K562 (cell line): Measurements from ENCODE around the gene CNOT4. TPM values are rescaled to one million over a fixed set of nuclear protein-coding genes. Genes with fewer than 3 reads are reported as not detected.
A peak's percentile ranks its signal among the peaks of the same experiment; 100 is the strongest.

Experiments
- ATF7 ChIP-seq: fragments of 450-650 bp; IDR thresholded peaks from 2 replicates; pipeline ENCODE4 v1.7.1; 2014; ENCODE audit warnings: mild to moderate bottlenecking, moderate library complexity
- CHD4 ChIP-seq: fragments of 200-600 bp; sonication (generic); IDR thresholded peaks from 3 replicates; pipeline ENCODE4 v1.6.1; 2012; ENCODE audit warnings: low read depth, mild to moderate bottlenecking, mixed read lengths, low read length, inconsistent platforms; ENCODE audit not compliant: insufficient read depth, insufficient replicate concordance, poor library complexity, severe bottlenecking
- E2F4 ChIP-seq: sonication (generic); formaldehyde crosslinking; IDR thresholded peaks from 2 replicates; pipeline ENCODE4 v1.8.0; 2022; ENCODE audit warnings: mild to moderate bottlenecking, low read depth, missing genetic modification reagents
- FOXK1 ChIP-seq: sonication (generic); formaldehyde crosslinking; IDR thresholded peaks from 2 replicates; pipeline ENCODE4 v1.8.0; 2022; ENCODE audit warnings: missing genetic modification reagents, mild to moderate bottlenecking, borderline replicate concordance
- GATAD2A ChIP-seq: fragments of 450-650 bp; IDR thresholded peaks from 2 replicates; pipeline ENCODE4 v1.6.1; 2017
- PCBP1 ChIP-seq: fragments of 200-400 bp; formaldehyde crosslinking; IDR thresholded peaks from 2 replicates; pipeline ENCODE4 v1.6.1; 2018; ENCODE audit warnings: mild to moderate bottlenecking, low read depth, low read length; ENCODE audit not compliant: poor library complexity, severe bottlenecking
- PTRF ChIP-seq: fragments of 450-650 bp; IDR thresholded peaks from 2 replicates; pipeline ENCODE4 v1.6.1; 2016; ENCODE audit warnings: mild to moderate bottlenecking, missing genetic modification characterization, missing compliant biosample characterization
- RBM14 ChIP-seq: fragments of 200-400 bp; formaldehyde crosslinking; IDR thresholded peaks from 2 replicates; pipeline ENCODE4 v1.6.1; 2018; ENCODE audit warnings: low read depth, mild to moderate bottlenecking, low read length, moderate library complexity, borderline replicate concordance; ENCODE audit not compliant: insufficient read depth
- RFX5 ChIP-seq: IDR thresholded peaks from 2 replicates; pipeline ENCODE4 v1.6.1; 2011; ENCODE audit warnings: low read depth, mild to moderate bottlenecking, improper control_type of control experiment, low read length
- RFX7 ChIP-seq: fragments of 250-450 bp; sonication (Bioruptor Pico); IDR thresholded peaks from 2 replicates; pipeline ENCODE4 v1.5.1; 2021; ENCODE audit warnings: mild to moderate bottlenecking
- SMC3 ChIP-seq: conservative IDR thresholded peaks from 2 replicates; pipeline ENCODE4 v1.6.1; 2011; ENCODE audit warnings: low read depth, low read length, improper control_type of control experiment; ENCODE audit not compliant: insufficient read depth
- SOX6 ChIP-seq: fragments of 450-650 bp; IDR thresholded peaks from 2 replicates; pipeline ENCODE4 v1.6.1; 2014; ENCODE audit warnings: mild to moderate bottlenecking
- UBTF ChIP-seq, 2 experiments: IDR thresholded peaks; 2 replicates each; pipeline ENCODE4 v1.6.1; 2012; ENCODE audit warnings: improper control_type of control experiment in 2 of 2, low read depth in 2 of 2, low read length in 2 of 2, borderline replicate concordance in 1 of 2
- XRCC3 ChIP-seq: fragments of 450-650 bp; IDR thresholded peaks from 2 replicates; pipeline ENCODE4 v1.6.1; 2017; ENCODE audit warnings: mild to moderate bottlenecking, moderate library complexity
- ZNF311 ChIP-seq: fragments of 250-450 bp; sonication (Bioruptor Pico); IDR thresholded peaks from 2 replicates; pipeline ENCODE4 v1.4.0; 2020; ENCODE audit warnings: mild to moderate bottlenecking, moderate library complexity
- ZNF41 ChIP-seq: fragments of 250-450 bp; sonication (Bioruptor Pico); conservative IDR thresholded peaks from 2 replicates; pipeline ENCODE4 v1.4.0; 2020; ENCODE audit warnings: mild to moderate bottlenecking
- polyA plus RNA-seq, 8 experiments: library from polyadenylated mRNA; depleted of rRNA in 4 of 8; stranded (reverse) in 5 of 8; unstranded in 3 of 8; fragments of >200 nt; fragmentation: Nextera tagmentation in 2 of 8; fragmentation: Illumina TruSeq in 1 of 8; extraction: Ambion mirVana in 2 of 8; extraction: Trizol in 1 of 8; gene quantifications; 2 replicates each; pipeline versions ENCODE4 v1.2.1 to v1.2.3, GENCODE V29; 2011 to 2014; ENCODE audit warnings: inconsistent platforms in 1 of 8, missing spikeins in 1 of 8
- total RNA-seq, 7 experiments: library from RNA; depleted of rRNA in 6 of 7; stranded (reverse); fragments of >200 nt in 6 of 7; fragmentation: Illumina TruSeq in 2 of 7; extraction: Trizol in 2 of 7; gene quantifications; 2 replicates each; pipeline versions ENCODE4 v1.2.1 to v1.2.3, GENCODE V29; 2011 to 2021; ENCODE audit warnings: low replicate concordance in 1 of 7
- TF ChIP-seq, protein P1 (sequence below): fragments of 450-650 bp; formaldehyde crosslinking; IDR thresholded peaks from 2 replicates; pipeline ENCODE4 v1.4.0; 2020; ENCODE audit warnings: mild to moderate bottlenecking, moderate library complexity
- TF ChIP-seq, protein P2 (sequence below): fragments of 250-450 bp; sonication (Bioruptor Pico); IDR thresholded peaks from 2 replicates; pipeline ENCODE4 v1.5.0; 2020; ENCODE audit warnings: mild to moderate bottlenecking, borderline replicate concordance
- TF ChIP-seq, protein P3 (sequence below), 2 experiments: fragments of 200-800 bp in 1 of 2; sonication (Bioruptor generic) in 1 of 2; sonication (generic) in 1 of 2; formaldehyde crosslinking in 1 of 2; IDR thresholded peaks in 1 of 2; conservative IDR thresholded peaks in 1 of 2; 2 replicates each; pipeline versions ENCODE4 v1.5.0 to v1.6.1; 2016 to 2020; ENCODE audit warnings: missing compliant biosample characterization in 1 of 2, missing genetic modification characterization in 1 of 2, missing genetic modification reagents in 1 of 2

The CNOT4 gene
- total and polyA plus RNA-seq, 9 of the 15 experiments (the other 6 are each of a cell fraction or from before 2014, with no cell fraction given) = 8.6 to 24.1 (median 15.4) TPM

DNA sequence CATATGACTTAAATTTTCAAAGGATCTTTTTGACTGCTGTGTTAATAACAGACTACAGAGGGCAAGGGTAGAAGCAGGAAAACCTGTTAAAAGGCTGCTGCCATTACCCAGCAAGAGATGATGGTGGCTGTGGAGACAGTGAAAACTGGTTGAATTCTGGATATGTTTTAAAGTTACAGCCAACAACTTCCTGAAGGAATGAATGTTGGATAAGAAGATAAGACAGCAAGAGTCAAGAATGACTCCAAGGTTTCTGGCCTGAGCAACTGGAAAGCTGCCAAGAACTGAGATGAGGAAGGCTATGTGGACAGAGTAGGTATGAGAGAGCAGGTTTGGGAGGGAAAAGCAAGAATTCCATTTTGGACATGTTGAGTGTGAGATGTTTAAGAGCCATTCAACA, 19.1 kb downstream of the CNOT4 start (continued):
- TF ChIP-seq, protein P1, sequence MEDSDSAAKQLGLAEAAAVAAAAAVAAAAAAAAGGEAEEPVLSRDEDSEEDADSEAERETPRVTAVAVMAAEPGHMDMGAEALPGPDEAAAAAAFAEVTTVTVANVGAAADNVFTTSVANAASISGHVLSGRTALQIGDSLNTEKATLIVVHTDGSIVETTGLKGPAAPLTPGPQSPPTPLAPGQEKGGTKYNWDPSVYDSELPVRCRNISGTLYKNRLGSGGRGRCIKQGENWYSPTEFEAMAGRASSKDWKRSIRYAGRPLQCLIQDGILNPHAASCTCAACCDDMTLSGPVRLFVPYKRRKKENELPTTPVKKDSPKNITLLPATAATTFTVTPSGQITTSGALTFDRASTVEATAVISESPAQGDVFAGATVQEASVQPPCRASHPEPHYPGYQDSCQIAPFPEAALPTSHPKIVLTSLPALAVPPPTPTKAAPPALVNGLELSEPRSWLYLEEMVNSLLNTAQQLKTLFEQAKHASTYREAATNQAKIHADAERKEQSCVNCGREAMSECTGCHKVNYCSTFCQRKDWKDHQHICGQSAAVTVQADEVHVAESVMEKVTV (CRISPR knock-in tag) = no peak; the same call in 1 of the 2 replicates
- TF ChIP-seq GATAD2A (0 out of 2 replicates have a peak, but pooled peaks have one; percentile 10), RFX7 (CRISPR knock-in tag) (no peak), PTRF (tag) (no peak), UBTF (IDR thresholded peaks at IDR 0.05; ENCODE audit: borderline replicate concordance in 1 of 2, low read depth in 2 of 2, low read length in 2 of 2) (no peak), ATF7 (peak; percentile 50; the same call in 1 of the 2 replicates), ZNF41 (CRISPR knock-in tag) (no peak), E2F4 (no peak), PCBP1 (no peak), RBM14 (no peak), RFX5 (no peak), FOXK1 (CRISPR knock-in tag) (no peak), XRCC3 (no peak), CHD4 (no peak), SOX6 (peak; percentile 50; the same call in 1 of the 2 replicates), ZNF311 (CRISPR knock-in tag) (no peak), SMC3 (no peak)
- TF ChIP-seq, protein P2, sequence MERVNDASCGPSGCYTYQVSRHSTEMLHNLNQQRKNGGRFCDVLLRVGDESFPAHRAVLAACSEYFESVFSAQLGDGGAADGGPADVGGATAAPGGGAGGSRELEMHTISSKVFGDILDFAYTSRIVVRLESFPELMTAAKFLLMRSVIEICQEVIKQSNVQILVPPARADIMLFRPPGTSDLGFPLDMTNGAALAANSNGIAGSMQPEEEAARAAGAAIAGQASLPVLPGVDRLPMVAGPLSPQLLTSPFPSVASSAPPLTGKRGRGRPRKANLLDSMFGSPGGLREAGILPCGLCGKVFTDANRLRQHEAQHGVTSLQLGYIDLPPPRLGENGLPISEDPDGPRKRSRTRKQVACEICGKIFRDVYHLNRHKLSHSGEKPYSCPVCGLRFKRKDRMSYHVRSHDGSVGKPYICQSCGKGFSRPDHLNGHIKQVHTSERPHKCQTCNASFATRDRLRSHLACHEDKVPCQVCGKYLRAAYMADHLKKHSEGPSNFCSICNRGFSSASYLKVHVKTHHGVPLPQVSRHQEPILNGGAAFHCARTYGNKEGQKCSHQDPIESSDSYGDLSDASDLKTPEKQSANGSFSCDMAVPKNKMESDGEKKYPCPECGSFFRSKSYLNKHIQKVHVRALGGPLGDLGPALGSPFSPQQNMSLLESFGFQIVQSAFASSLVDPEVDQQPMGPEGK (CRISPR knock-in tag) = no peak
- TF ChIP-seq, protein P3, sequence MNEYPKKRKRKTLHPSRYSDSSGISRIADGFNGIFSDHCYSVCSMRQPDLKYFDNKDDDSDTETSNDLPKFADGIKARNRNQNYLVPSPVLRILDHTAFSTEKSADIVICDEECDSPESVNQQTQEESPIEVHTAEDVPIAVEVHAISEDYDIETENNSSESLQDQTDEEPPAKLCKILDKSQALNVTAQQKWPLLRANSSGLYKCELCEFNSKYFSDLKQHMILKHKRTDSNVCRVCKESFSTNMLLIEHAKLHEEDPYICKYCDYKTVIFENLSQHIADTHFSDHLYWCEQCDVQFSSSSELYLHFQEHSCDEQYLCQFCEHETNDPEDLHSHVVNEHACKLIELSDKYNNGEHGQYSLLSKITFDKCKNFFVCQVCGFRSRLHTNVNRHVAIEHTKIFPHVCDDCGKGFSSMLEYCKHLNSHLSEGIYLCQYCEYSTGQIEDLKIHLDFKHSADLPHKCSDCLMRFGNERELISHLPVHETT (CRISPR knock-in tag; conservative IDR thresholded peaks at IDR 0.05 in 1 of 2, IDR thresholded peaks at IDR 0.05 in 1 of 2) = no peak
